Measurements from ENCODE around the gene IL6R. TPM values are rescaled to one million over a fixed set of nuclear protein-coding genes. Genes with fewer than 3 reads are reported as not detected.

Gene IL6R
- total RNA-seq, 1 donor from 2014 or later: 0.78 TPM

DNA sequence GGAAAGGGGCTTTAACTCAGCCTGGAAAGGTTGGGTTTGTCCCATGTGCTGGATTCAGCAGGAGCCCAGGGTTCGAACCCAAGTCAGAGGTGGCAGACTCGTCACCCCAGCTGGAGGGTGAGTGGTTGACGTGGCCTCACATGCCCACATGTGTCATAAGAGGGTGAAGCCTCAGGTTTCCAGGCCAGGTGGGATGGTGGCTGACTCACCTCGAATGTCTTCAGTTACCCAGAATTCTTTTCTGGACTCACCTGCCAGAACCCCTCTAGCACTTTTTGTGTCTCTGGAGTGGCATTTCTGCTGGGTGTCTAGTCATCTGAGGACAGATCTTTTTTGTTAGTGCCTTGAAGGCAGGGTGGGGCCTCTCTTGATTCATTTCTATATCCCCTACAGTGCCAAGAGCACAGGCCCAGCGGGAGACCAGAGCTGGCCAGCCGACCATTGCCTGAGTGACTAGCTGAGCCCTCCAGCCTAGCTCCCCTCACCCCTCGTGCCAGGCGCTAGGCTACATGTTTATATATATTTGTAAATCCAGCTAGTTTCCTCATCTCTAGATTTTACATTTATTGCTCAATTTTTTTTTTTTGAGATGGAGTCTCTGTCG lies 28.1 kb downstream of the IL6R start:
- H3K27ac Mint-ChIP-seq: no peak overlapping the region
- no peak for DNase-seq (ENCODE audit: low spot score in 2 of 2, unreplicated experiment in 2 of 2)
- peaks cover 37% of the 10 kb centered on the region for H3K4me1 Mint-ChIP-seq
- no peaks in the 10 kb centered on the region for H3K36me3 Mint-ChIP-seq
- TF ChIP-seq, protein P1, sequence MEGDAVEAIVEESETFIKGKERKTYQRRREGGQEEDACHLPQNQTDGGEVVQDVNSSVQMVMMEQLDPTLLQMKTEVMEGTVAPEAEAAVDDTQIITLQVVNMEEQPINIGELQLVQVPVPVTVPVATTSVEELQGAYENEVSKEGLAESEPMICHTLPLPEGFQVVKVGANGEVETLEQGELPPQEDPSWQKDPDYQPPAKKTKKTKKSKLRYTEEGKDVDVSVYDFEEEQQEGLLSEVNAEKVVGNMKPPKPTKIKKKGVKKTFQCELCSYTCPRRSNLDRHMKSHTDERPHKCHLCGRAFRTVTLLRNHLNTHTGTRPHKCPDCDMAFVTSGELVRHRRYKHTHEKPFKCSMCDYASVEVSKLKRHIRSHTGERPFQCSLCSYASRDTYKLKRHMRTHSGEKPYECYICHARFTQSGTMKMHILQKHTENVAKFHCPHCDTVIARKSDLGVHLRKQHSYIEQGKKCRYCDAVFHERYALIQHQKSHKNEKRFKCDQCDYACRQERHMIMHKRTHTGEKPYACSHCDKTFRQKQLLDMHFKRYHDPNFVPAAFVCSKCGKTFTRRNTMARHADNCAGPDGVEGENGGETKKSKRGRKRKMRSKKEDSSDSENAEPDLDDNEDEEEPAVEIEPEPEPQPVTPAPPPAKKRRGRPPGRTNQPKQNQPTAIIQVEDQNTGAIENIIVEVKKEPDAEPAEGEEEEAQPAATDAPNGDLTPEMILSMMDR (IDR thresholded peaks at IDR 0.05; ENCODE audit: unreplicated experiment): no peak
- H3K27me3 Mint-ChIP-seq (ENCODE audit: low read depth): no peaks in the 10 kb centered on the region
- H3K4me3 Mint-ChIP-seq: no peak overlapping the region
- no peaks in the 10 kb centered on the region for H3K9me3 Mint-ChIP-seq

DNA sequence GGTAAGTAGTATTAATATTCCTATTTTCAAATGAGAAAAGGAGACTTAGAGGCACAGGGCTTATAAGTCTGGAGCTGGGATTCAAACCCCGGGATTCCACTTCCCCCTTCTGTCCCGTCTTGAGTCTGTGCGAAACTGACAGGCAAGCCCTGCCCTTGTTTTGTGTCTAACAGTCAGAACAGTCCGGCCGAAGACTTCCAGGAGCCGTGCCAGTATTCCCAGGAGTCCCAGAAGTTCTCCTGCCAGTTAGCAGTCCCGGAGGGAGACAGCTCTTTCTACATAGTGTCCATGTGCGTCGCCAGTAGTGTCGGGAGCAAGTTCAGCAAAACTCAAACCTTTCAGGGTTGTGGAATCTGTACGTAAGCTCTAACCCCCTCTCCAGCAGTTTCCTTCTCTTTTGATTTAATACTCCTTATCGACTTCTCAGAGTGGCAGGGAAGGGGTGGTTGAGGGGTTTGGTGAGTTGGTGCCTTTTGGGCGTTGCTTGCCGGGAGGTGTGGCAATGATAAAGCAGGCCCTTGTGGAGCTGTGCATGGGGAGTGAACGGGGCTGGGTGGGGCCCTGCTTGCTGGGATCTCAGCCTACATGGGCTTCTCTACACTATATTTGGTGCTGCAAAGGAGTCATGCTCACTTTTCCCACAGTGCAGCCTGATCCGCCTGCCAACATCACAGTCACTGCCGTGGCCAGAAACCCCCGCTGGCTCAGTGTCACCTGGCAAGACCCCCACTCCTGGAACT lies 29.4 kb downstream of the IL6R start:
- H3K27ac Mint-ChIP-seq: no peak overlapping the region
- H3K27me3 Mint-ChIP-seq (ENCODE audit: low read depth): no peaks in the 10 kb centered on the region
- TF ChIP-seq, protein P1 (IDR thresholded peaks at IDR 0.05; ENCODE audit: unreplicated experiment): no peak
- no peaks in the 10 kb centered on the region for H3K9me3 Mint-ChIP-seq
- H3K36me3 Mint-ChIP-seq: no peaks in the 10 kb centered on the region
- H3K4me3 Mint-ChIP-seq: no peak overlapping the region
- peaks cover 33% of the 10 kb centered on the region for H3K4me1 Mint-ChIP-seq
- DNase-seq (ENCODE audit: low spot score in 2 of 2, unreplicated experiment in 2 of 2): no peak

DNA sequence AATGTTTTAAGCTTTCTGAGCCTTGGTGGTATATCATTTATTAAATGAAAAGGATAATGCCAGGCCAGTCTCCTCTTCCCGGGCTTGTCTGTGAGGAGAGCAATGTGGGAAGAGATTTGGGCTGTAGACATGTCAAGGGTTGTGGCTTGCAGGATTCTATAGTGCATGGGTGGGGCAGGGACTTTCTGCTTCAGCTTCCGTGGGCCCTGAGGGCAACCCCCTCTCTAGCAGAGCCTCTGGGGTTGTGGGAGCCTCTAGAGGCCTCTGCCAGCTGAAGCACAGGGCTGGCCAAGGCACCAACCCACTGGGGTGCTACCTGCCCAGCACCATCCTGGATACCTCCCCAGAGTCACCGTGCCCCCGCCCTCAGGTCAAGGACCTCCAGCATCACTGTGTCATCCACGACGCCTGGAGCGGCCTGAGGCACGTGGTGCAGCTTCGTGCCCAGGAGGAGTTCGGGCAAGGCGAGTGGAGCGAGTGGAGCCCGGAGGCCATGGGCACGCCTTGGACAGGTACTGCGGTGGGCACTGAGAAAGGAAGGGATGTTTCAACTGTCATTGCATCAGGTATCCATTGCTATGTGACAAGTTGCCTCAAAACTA lies 30.6 kb downstream of the IL6R start:
- TF ChIP-seq, protein P1 (IDR thresholded peaks at IDR 0.05; ENCODE audit: unreplicated experiment): no peak
- Mint-ChIP-seq H3K4me1 (peaks cover 24% of the 10 kb centered on the region), H3K27me3 (ENCODE audit: low read depth) (no peaks in the 10 kb centered on the region), H3K36me3 (no peaks in the 10 kb centered on the region), H3K9me3 (no peaks in the 10 kb centered on the region), H3K27ac (no peak overlapping the region), H3K4me3 (no peak overlapping the region)
- DNase-seq (ENCODE audit: low spot score in 2 of 2, unreplicated experiment in 2 of 2): no peak

DNA sequence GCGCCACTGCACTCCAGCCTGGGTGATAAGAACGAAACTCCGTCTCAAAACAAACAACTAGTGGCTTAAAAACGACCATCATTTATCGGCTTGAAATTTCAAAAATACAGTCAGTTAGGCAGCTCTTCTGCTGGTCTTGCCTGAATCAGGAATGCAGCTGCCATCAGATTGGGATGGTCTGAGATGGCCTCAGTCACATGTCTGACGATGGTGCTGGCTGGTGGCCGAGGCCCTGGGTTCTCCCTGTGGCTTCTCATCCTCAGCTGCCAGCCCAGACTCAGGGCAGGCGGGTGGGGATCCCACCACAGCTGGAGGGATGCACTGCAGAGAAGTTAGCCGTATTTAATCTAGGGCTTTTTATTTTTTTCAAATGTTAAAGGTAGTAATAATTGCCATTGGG lies 31.3 kb downstream of the IL6R start:
- DNase-seq (ENCODE audit: low spot score in 2 of 2, unreplicated experiment in 2 of 2): no peak
- TF ChIP-seq, protein P1 (IDR thresholded peaks at IDR 0.05; ENCODE audit: unreplicated experiment): no peak

DNA sequence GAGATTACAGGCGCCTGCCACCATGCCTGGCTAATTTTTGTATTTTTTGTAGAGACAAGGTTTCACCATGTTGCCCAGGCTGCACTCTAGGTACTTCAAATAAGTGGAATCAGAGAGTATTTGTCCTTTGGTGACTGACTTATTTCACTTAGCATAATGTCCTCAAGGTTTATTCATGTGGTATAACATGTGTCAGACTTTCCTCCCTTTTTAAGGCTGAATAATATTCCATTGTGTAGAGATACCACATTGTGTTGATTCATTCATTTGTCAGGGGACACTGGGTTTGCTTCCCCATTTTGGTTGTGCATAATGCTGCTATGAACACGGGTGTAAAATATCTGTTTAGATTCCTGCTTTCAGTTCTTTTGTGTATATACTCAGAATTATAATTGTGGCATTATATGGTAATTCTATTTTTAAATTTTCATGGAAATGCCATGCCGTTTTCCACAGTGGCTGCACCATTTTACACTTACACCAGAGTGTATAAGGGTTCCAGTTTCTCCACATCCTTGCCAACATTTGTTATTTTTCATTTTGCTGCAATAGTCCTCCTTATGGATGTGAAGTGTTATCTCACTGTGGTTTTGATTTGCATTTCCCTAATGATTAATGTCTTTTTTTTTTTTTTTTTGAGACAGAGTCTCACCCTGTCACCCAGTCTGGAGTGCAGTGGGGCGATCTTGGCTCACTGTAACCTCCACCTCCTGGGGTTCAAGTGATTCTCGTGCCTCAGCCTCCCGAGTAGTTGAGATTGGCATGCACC lies 35.1 kb downstream of the IL6R start:
- H3K4me1 Mint-ChIP-seq: peaks cover 20% of the 10 kb centered on the region
- H3K9me3 Mint-ChIP-seq: no peaks in the 10 kb centered on the region
- no peak overlapping the region for H3K4me3 Mint-ChIP-seq
- H3K27ac Mint-ChIP-seq: no peak overlapping the region
- no peaks in the 10 kb centered on the region for H3K27me3 Mint-ChIP-seq (ENCODE audit: low read depth)
- TF ChIP-seq, protein P1 (IDR thresholded peaks at IDR 0.05; ENCODE audit: unreplicated experiment): no peak
- no peak for DNase-seq (ENCODE audit: low spot score in 2 of 2, unreplicated experiment in 2 of 2)
- no peaks in the 10 kb centered on the region for H3K36me3 Mint-ChIP-seq

More for the DNA sequence above, 31.3 kb downstream of the IL6R start:
- H3K27me3 Mint-ChIP-seq (ENCODE audit: low read depth): no peaks in the 10 kb centered on the region
- peaks cover 21% of the 10 kb centered on the region for H3K4me1 Mint-ChIP-seq
- H3K9me3 Mint-ChIP-seq: no peaks in the 10 kb centered on the region
- H3K27ac Mint-ChIP-seq: no peak overlapping the region
- H3K4me3 Mint-ChIP-seq: no peak overlapping the region
- H3K36me3 Mint-ChIP-seq: no peaks in the 10 kb centered on the region

All from mesothelial cell of epicardium (in vitro differentiated cells).